ENCODE data around the gene PPP2R3B.
"Not testable (repeated sequence)": the region's sequence is repeated elsewhere in the genome, so short reads cannot be mapped to it uniquely, and the experiment has no call there.

PPP2R3B gene

DNA sequence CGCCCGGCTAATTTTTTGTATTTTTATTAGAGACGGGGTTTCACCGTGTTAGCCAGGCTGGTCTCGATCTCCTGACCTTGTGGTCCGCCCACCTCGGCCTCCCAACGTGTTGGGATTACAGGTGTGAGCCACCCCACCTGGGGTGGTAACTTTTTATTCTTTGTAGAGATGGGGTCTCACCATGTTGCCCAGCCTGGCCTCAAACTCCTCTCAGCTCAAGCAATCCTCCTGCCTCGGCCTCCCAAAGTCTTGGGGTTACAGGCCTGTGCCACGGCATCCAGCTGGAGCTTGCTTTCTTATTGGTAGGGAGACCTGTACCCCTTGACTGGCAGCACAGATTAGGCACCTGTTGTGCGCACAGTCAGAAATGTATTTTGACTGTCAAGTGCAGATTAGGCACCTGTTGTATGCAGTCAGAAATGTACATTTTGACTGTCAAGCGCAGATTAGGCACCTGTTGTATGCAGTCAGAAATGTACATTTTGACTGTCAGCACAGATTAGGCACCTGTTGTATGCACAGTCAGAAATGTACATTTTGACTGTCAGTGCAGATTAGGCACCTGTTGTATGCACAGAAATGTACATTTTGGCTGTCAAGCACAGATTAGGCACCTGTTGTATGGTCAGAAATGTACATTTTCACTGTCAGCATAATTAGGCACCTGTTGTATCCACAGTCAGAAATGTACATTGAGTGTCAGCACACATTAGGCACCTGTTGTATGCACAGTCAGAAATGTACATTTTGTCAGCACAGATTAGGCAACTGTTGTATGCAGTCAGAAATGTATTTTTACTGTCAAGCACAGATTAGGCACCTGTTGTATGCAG, 80.7 kb downstream of the PPP2R3B start:
- not testable (repeated sequence) for DNase-seq (ENCODE audit: low read depth in 3 of 3, low spot score in 1 of 3)

DNA sequence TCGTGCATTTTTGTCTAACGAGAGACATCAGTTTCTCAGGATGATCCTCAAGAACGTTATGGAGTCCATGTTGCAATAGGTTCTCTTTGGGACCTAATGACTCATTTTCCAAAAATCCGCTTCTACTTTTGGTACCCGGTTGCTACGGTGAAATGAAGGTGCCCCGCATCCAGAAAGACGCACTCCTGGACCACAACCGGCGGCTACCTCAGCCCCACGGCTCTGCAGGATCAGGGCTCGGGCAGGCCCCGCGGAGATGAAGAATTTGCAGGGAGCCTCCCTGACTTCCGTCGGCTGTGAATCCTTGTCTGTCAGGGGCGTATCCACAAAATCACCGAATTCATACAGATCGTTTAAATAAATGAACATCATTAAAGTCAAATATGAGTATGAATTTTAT, 83.7 kb downstream of the PPP2R3B start:
- DNase-seq (ENCODE audit: low read depth in 3 of 3, low spot score in 1 of 3), result no peak

DNA sequence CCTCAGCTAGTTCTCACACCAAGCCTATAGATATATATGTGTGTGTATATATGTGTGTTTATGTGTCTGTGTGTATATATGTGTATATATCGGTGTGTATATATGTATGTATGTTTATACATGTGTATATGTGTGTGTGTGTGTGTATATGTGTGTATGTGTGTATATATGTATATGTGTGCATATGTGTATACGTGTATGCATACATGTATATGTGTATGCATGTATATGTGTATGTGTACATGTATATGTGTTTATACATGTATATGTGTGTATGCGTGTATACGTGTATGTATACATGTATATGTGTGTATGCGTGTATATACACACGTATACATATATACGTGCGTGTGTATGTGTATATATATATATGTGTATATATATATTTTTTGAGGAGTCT, 86.4 kb downstream of the PPP2R3B start:
- DNase-seq (ENCODE audit: low read depth in 3 of 3, low spot score in 1 of 3), result no peak

DNA sequence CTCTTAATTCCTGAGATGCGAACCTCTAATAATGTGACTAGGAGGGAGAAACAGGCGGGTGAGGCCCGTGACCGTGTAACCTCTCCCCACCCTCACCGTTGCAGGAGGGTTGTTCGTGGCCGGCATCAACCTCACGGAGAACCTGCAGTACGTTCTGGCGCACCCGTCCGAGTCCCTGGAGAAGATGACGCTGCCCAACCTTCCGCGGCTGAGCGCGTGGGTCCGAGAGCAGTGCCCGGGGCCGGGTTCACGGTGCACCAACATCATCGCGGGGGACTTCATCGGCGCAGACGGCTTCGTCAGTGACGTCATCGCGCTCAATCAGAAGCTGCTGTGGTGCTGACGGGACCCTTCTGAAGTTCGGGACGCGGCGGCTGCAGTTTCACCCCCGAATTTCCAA, 87.7 kb downstream of the PPP2R3B start:
- no peak for DNase-seq (ENCODE audit: low read depth in 3 of 3, low spot score in 1 of 3)

DNA sequence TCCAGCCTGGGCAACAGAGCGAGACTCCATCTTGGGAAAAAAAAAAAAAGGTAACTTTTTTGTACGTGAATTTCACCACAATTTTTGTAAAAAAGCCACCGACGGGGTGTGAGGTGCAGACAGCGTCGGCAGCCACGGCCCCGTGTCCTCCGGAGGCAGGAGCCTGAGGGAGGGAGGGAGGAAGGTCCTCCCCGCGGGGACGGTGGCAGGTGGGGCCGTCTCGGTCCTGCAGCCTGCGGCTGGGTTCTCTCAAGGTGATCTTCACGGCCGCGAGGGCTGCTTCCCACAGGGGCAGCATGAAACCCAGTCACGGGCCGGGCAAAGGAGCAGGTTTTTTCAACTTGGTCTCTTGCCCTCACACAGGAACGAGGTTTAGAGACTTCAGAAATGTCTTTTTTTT, 91.6 kb downstream of the PPP2R3B start:
- no peak for DNase-seq (ENCODE audit: low read depth in 3 of 3, low spot score in 1 of 3)

DNA sequence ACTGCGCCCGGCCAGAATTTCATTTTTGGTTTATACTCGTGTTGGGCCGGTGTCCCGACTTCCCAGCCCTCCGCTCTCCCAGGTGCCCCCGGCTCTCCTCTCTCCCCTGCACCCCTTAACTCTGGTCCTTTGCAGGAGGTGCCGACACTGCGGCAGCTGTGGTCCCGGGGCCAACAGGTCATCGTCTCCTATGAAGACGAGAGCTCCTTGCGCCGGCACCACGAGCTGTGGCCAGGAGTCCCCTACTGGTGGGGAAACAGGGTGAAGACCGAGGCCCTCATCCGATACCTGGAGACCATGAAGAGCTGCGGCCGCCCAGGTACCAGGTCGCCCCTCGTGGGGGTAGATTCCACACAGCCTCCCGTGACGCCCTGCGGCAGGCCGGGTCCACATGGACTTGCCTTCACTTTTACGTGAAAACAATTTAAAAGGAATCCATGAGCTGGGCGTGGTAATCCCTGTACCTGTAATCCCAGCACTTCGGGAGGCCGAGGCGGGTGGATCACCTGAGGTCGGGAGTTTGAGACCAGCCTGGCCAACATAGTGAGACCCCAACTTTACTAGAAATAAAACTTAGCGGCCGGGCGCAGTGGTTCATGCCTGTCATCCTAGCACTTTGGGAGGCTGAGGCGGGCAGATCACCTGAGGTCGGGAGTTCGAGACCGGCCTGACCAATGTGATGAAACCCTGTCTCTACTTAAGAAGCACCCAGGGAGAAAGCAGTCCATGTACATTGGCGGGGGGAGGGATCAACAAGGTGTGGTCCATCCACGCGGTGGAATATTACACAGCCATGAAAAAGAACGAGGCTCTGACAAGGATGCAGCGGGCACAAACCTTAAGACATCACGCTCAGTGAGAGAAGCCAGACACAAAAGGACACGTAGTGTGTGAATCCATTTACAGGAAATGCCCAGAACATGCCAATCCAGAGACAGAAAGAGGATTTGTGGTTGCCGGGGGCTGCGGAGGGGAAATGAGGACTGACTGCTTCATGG, 93.5 kb downstream of the PPP2R3B start:
- no peak for DNase-seq (ENCODE audit: low read depth in 3 of 3, low spot score in 1 of 3)

DNA sequence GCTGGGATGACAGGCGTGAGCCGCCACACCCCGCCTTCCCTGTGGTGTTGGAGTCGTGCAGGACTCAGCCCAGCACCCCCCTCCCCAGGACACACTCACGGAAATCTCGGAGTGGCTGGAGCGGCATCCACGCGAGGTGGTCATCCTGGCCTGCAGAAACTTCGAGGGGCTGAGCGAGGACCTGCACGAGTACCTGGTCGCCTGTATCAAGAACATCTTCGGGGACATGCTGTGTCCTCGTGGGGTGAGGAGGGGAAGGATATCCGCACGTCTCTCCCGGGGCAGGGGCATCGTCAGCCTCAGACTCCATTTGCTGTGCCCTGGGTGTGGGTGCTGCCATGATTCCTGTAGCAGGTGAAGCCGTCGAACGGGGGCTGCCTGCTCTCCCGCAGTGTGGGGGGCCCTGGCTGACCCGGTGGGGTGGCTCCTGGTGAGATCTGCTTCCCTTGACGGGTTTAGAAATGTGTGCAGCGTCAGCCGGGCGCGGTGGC, 95.3 kb downstream of the PPP2R3B start:
- no peak for DNase-seq (ENCODE audit: low read depth in 3 of 3, low spot score in 1 of 3)

DNA sequence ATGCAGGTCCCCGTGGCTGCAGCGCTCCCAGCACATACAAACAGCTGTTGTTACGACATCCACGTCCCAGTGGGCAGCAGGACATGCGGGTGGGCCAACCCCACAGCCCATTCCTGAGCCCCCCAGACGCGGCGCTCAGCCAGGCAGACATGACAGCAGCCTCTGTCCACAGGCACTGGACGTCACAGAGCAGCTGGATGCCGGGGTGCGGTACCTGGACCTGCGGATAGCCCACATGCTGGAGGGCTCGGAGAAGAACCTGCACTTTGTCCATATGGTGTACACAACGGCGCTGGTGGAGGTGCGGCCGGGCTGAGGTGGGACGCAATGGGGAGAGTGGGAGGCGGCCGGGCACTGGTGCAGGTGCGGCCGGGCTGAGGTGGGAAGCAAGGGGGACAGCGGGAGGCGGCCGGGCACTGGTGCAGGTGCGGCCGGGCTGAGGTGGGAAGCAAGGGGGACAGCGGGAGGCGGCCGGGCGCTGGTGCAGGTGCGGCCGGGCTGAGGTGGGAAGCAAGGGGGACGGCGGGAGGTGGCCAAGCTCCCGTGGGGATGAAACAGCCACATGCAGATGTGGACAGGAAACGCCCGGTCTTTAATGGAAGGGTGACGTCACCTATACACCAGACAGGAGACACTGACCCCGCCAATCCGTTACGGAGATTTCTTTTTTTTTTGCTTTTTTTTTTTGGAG, 96.1 kb downstream of the PPP2R3B start:
- DNase-seq (ENCODE audit: low read depth in 3 of 3, low spot score in 1 of 3), result no peak

DNA sequence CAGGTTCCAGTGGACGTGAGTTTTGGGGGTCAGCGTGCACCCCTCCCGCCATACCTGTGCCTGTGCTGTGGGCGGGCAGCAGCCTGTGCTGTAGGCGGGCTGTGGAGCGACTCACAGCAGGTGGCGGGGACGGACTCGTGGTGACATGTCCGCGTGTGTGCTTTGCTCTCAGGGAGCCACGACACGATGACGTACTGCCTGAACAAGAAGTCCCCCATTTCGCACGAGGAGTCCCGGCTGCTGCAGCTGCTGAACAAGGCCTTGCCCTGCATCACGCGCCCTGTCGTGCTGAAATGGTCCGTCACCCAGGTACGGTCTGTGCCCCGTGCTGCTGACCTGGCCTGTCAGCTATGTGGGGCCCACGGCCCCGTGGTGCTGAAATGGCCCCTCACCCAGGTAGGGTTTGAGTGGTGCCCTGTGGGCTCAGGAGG, 98.1 kb downstream of the PPP2R3B start:
- no peak for DNase-seq (ENCODE audit: low read depth in 3 of 3, low spot score in 1 of 3)

DNA sequence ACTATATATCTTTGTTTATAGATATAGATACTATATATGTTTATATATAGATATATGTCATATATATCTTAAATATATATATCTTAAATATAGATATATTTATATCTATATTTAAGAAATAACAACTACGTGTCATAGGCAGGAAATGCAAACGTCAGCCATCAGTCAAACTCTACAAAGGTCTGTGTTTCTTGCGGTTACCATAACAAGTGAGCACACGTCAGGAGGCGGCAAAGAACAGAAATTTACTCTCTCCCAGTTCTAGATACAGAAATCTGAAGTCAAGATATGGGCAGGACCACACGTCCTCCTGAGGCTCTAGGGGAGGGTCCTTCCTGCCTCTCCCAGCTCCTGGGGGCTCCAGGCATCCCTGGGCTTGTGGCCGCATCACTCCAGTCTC, 99.0 kb downstream of the PPP2R3B start:
- DNase-seq (ENCODE audit: low read depth in 3 of 3, low spot score in 1 of 3), result no peak

DNA sequence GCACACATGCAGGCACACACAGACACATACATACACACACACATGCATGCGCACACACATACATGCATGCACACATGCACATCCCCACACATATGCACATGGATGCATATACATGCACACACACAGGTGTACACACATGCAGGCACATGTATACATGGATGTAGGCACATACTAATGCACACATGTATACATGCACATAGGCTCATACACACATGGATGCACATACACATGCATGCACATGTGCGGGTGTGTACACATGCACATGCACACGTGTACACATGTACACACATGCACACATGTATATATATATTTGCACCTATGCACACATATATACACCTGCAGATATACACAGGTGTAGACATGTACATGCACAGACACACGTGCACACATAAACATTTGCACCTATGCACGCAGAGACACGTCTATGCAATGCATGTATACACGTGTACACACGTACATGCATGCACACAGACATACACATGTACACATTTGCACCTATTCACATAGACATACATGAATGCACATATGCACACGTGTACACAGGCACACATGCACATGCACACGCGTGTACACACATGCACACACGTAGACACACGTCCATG, 101.5 kb downstream of the PPP2R3B start:
- DNase-seq (ENCODE audit: low read depth in 3 of 3, low spot score in 1 of 3), result no peak

All from stimulated activated CD4-positive, alpha-beta T cell treated with anti-CD3 and anti-CD28 coated beads, TNF-alpha, amount 100 ng/mL, for 1 hour (primary cell).